GM13977 (cell line): ENCODE measurements around the gene VSIG10L2.

Experiments used
- DNase-seq: peaks from one replicate; pipeline ENCODE4 v3.0.0; 2012; ENCODE audit warnings: low spot score
- CTCF ChIP-seq: IDR thresholded peaks from 2 replicates; pipeline ENCODE4 v1.5.1; 2012; ENCODE audit warnings: mild to moderate bottlenecking, control low read depth; ENCODE audit not compliant: insufficient read depth; ENCODE audit errors: extremely low read depth, missing control alignments
- in situ Hi-C: fragments of 300-500 bp; cut with MboI; formaldehyde crosslinking; loops from one replicate; pipeline ENCODE4 v1.12.0; 2022; ENCODE audit warnings: low sequenced_read_pairs, low pct_unique_long_range_greater_than_20kb, mixed read lengths, inconsistent platforms; ENCODE audit not compliant: unreplicated experiment

VSIG10L2 gene

DNA sequence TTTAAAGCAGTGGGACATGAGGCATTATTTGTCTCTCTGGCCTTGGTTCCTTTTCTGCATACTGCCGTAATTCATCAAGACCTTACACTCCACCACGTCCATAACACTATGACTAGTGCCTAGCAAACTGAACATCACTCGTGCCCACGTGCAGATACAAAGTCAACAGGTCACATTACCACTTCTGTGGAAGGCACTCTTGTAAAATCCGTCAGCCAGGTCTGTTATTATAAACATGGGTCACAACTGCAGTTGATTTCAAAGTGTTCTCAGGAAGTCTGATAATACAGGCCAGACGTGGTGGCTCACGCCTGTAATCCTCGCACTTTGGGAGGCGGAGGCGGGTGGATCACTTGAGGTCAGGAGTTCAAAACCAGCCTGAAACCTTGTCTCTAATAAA lies 14.1 kb downstream of the VSIG10L2 start:
- TF ChIP-seq CTCF = no peak
- in situ Hi-C loops = no loop called here
- DNase-seq = no peak

GRCh38 chr11:125960771-125961170 lies 14.9 kb downstream of the VSIG10L2 start:
- DNase-seq = no peak
- in situ Hi-C loops = no loop called here
- TF ChIP-seq CTCF = no peak

- in situ Hi-C loops = no loop called here
- no peak for TF ChIP-seq CTCF
- no peak for DNase-seq
These were observed 21.7 kb downstream of the VSIG10L2 start for GRCh38 chr11:125967515-125967914.

- no peak for DNase-seq
- TF ChIP-seq CTCF = no peak
- in situ Hi-C loops = no loop called here
These were observed 22.5 kb downstream of the VSIG10L2 start for GRCh38 chr11:125968354-125968753.

- DNase-seq = no peak
- in situ Hi-C loops = no loop called here
- TF ChIP-seq CTCF = no peak
These were observed 25.8 kb downstream of the VSIG10L2 start for GRCh38 chr11:125971618-125972017.

GRCh38 chr11:125974284-125974683 lies 28.4 kb downstream of the VSIG10L2 start:
- no peak for DNase-seq
- in situ Hi-C loops = no loop called here

More at GRCh38 chr11:125974284-125974683, 28.4 kb downstream of the VSIG10L2 start:
- TF ChIP-seq CTCF = no peak
